Tibial nerve (tissue), 4 donors: ENCODE measurements around the gene SFXN1.

ENCODE experiments used
- EP300 ChIP-seq, 2 donors: sonication (generic); formaldehyde crosslinking; IDR thresholded peaks; one replicate each; pipeline ENCODE4 v1.6.1; 2017; ENCODE audit warnings: antibody characterized with exemption in 2 of 2, mild to moderate bottlenecking in 1 of 2
- POLR2A ChIP-seq, 2 donors: fragments of 450-650 bp; IDR thresholded peaks; one replicate each; pipeline ENCODE4 v1.6.1; 2017; ENCODE audit warnings: antibody characterized with exemption in 2 of 2, mild to moderate bottlenecking in 2 of 2, moderate library complexity in 2 of 2
- TF ChIP-seq, protein P1 (sequence below), 5 experiments: fragments of 200-600 bp in 3 of 5; fragments of 450-650 bp in 2 of 5; sonication (generic) in 3 of 5; IDR thresholded peaks; one replicate each; pipeline ENCODE4 v1.5.1; 2016 to 2019; ENCODE audit warnings: antibody characterized with exemption in 5 of 5, mild to moderate bottlenecking in 3 of 5, moderate library complexity in 2 of 5

DNA sequence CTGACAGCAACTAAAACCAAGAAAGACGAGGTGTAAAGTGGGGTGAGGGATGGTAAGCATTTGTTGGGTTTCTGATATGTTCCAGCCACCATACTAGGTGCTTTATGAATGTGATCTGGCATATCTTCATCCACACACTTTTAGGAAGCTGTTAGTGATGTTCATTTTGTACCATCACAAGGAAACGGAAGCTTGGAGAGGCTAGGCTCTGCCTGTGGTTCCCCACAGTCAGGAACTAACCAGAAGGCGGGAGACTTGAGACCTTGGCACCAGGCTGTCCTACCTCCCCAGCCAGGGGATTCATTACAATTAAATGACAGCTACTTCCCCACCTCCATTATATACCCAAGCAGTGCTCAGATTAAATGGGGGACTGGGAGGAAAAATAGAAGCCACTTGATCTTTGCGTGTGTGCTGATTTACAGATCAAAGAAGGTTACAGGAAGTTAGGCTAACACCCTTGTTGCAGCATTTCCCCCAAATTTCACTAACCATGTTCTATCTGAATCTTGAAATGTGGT lies 43.0 kb downstream of the SFXN1 start:
- TF ChIP-seq, protein P1, sequence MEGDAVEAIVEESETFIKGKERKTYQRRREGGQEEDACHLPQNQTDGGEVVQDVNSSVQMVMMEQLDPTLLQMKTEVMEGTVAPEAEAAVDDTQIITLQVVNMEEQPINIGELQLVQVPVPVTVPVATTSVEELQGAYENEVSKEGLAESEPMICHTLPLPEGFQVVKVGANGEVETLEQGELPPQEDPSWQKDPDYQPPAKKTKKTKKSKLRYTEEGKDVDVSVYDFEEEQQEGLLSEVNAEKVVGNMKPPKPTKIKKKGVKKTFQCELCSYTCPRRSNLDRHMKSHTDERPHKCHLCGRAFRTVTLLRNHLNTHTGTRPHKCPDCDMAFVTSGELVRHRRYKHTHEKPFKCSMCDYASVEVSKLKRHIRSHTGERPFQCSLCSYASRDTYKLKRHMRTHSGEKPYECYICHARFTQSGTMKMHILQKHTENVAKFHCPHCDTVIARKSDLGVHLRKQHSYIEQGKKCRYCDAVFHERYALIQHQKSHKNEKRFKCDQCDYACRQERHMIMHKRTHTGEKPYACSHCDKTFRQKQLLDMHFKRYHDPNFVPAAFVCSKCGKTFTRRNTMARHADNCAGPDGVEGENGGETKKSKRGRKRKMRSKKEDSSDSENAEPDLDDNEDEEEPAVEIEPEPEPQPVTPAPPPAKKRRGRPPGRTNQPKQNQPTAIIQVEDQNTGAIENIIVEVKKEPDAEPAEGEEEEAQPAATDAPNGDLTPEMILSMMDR (IDR thresholded peaks at IDR 0.05), result no peak
- TF ChIP-seq EP300 (IDR thresholded peaks at IDR 0.05), result no peak
- TF ChIP-seq POLR2A (IDR thresholded peaks at IDR 0.05), result no peak
